ENCODE measurements around the gene REST.
"Not testable (repeated sequence)": the region's sequence is repeated elsewhere in the genome, so short reads cannot be mapped to it uniquely, and the experiment has no call there.

The REST gene

DNA sequence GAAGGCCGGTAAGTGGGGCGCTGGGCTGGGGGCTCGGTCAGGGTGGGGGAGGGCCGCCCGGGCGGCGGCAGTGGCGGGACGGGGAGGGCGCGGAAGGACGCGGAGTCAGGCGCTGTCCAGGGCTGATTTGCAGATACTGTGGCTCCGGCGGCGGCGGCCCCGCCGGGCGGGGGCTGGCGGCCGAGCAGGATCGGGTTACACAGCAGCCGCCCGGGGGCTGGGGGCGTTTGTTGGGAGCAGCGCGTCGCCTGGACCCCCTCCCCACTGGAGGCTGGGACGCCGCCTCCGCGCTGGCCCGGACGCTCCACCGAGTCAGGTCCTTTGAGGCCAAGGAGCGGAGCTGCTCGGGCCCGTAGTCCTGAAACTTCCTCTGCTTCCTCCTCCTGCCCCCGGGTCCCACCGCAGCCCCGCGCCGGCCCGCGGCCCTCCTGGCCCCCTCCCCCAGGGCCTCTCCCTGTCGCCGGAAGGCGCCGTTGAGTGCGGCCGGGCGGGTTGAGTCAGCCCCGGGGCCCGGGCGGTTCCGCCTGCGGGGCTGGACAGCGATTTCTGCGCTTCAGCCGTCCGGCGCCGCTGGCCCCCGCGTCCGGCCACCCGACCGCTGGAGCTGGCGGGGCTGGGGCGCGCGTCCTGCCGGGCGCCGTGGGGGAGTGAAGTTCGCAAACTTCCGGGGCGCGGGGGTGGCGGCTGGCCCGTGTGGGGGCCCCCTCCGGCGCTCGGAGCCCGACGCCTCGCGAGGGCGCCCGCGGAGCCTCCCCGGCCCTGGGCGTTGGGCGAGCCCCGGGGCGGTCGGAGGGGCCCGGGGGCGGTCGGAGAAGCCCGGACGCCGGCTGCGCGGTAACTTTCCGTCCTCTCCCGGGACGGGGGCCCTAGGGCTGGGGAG is 746 bp downstream of the REST start:
- DNase-seq (ENCODE audit: low read depth in 2 of 3, low spot score in 1 of 3), result peak; percentile 33 to 63 (median 41)

DNA sequence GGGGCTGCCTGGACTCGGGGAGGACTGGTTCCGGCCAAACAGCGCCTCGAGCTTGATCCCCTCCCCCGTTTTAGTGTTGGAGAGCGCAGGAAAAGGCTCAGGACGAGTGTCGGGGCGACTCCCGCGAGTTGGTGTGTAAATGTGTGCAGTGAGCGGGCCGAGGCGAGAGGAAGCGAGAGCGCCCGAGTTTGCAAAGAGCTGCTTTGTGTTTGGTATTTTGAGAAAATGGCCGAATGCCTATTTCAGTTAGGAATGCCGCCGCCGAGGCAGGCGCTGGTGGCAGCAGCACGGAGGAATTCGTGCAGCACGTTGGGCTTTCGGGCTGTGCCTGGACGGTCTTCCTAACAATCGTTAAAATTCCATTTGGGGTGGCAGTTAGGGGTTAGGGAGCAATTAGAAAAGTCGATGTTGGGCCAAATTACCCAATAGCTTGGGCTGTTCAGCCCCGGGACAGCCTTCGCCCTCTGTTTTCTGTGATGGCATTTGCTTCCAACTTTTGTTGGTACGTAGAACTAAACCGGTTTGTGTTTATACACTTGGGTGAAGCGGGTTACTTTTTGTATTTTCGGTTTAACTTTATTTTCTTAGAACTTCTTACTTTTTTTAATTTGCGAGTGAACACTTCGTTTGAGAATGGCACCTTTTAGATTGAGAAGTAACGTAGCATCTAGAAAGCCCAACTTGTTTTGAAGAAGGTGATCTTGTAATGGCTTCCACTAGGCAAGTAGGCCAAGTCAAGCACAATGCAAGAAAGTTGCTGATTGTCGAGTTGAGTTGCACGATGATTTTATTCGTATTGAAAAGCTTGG is 1.6 kb downstream of the REST start:
- peak; percentile 27 to 43 (median 38) for DNase-seq (ENCODE audit: low read depth in 2 of 3, low spot score in 1 of 3)

DNA sequence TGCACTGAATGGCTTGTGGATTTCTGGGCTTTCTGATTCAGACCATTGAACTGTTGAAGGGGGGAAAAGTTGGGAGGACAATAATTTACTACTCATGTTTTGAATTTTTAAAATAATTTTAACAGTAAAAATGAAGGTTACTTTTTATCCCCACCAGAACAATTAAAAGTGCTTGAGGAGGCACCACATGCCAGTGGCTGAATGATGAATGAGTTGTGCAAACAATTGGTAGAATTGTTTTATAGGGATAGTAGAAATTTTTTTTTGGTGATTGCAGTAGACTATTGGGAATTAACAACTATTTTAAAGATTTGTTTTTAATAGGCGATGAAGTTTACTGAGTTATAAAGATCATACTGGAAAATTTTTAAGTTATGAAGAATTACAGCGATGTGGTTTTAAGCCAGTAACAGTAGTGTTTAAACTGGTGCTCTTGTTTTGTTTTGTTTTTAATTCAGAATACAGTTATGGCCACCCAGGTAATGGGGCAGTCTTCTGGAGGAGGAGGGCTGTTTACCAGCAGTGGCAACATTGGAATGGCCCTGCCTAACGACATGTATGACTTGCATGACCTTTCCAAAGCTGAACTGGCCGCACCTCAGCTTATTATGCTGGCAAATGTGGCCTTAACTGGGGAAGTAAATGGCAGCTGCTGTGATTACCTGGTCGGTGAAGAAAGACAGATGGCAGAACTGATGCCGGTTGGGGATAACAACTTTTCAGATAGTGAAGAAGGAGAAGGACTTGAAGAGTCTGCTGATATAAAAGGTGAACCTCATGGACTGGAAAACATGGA is 2.7 kb downstream of the REST start:
- no peak for DNase-seq (ENCODE audit: low read depth in 2 of 3, low spot score in 1 of 3)

DNA sequence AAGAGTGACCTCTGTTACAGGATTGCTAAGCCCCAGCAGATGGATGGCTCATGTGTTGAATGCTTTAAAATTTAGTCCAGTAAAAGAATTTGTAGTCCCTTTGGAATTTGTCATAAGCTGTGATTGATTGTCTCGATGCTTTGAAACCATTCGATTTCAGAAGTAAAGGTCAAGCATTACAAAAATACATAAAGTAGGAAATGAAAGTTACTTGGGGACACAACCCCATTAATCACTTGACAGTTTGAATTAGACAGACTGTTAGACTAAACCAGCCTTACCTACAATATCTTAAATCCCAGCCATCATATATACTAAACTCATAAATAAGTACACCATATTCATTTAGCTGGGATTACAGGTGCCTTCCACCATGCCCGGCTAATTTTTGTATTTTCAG is 6.6 kb downstream of the REST start:
- no peak for DNase-seq (ENCODE audit: low read depth in 2 of 3, low spot score in 1 of 3)

DNA sequence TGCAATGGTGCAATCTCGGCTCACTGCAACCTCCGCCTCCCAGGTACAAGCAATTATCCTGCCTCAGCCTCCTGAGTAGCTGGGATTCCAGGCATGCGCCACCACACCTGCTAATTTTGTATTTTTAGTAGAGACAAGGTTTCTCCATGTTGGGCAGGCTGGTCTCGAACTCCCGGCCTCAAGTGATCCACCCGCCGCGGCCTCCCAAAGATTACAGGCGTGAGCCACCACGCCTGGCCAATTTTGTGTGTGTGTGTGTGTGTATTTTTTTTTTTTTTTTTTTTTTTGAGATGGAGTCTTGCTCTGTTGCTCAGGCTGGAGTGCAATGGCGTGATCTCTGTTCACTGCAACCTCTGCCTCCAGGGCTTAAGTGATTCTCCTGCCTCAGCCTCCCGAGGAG is 7.3 kb downstream of the REST start:
- DNase-seq (ENCODE audit: low read depth in 2 of 3, low spot score in 1 of 3), result not testable (repeated sequence)

DNA sequence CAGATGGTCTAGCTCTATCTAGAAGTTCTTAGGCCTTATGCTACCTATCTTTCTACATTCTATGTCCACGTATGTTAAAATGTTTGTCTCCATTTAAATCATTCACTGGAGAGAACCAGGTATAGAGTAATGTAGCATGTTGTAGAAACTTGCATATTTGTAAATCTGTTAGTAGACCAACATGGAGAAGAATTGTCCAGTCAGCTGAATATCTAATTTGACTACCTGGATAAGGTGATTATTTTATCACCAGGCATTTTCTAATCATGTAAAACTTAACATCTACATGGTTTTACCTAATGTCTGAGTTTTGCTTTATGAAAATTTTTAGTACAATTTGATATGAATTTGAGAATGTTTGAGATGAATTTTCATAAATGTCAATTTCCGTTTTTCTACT is 19.5 kb downstream of the REST start:
- no peak for DNase-seq (ENCODE audit: low read depth in 2 of 3, low spot score in 1 of 3)

DNA sequence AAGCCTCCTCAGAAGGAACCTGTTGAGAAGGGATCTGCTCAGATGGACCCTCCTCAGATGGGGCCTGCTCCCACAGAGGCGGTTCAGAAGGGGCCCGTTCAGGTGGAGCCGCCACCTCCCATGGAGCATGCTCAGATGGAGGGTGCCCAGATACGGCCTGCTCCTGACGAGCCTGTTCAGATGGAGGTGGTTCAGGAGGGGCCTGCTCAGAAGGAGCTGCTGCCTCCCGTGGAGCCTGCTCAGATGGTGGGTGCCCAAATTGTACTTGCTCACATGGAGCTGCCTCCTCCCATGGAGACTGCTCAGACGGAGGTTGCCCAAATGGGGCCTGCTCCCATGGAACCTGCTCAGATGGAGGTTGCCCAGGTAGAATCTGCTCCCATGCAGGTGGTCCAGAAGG is 22.9 kb downstream of the REST start:
- no peak for DNase-seq (ENCODE audit: low read depth in 2 of 3, low spot score in 1 of 3)

DNA sequence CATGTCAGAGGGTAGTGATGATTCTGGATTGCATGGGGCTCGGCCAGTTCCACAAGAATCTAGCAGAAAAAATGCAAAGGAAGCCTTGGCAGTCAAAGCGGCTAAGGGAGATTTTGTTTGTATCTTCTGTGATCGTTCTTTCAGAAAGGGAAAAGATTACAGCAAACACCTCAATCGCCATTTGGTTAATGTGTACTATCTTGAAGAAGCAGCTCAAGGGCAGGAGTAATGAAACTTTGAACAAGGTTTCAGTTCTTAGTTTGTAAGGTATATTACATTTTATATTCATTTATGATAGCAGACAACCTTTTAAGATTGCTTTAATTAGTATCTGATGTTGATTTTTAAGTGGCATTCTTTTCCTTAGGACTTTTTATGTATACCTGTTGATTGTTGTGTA is 24.2 kb downstream of the REST start:
- no peak for DNase-seq (ENCODE audit: low read depth in 2 of 3, low spot score in 1 of 3)

DNA sequence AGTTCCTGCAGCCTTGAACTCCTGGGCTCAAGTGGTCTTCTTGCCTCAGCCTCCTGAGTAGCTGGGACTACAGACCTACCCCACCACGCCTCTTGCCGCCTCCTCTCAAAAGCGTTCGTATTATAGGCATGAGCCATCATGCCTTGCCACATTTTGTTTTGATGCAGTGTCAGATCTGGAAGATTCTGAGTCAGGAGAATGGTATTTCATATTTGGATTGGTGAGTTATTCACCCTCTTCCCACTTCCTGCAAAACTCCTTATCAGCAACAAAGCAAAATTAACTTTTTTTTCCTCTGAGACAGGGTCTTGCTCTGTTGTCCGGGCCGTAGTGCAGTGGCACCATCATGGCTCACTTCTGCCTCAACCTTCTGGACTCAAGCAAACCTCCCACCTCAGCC is 29.6 kb downstream of the REST start:
- DNase-seq (ENCODE audit: low read depth in 2 of 3, low spot score in 1 of 3), result no peak

DNA sequence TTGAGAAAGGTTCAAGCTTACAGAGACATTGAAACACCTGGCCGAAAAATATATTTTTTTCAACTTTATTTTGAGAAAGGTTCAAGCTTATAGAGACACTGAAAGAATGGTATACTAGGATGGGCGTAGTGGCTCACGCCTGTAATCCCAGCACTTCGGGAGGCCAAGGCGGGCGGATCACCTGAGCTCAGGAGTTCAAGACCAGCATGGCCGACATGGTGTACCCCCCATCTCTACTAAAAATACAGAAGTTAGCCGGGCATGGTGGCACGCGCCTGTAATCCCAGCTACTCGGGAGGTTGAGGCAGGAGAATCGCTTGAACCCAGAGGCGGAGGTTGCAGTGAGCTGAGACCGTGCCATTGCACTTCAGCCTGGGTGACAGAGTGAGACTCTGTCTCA is 32.1 kb downstream of the REST start:
- DNase-seq (ENCODE audit: low read depth in 2 of 3, low spot score in 1 of 3), result not testable (repeated sequence)

DNA sequence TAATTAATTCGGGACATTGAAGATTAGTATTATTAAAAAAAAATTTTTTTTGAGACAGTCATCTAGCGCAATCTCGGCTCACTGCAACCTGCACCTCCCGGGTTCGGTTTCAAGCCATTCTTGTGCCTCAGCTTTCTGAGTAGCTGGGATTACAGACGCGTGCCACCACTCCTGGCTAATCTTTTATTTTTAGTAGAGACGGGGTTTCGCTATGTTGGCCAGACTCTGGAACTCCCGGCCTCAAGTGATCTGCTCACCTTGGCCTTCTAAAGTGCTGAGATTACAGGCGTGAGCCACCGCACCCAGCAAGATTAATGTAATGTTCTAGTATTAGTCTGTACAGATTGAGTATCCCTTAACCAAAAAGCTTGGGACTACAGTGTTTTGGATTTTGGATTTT is 32.7 kb downstream of the REST start:
- no peak for DNase-seq (ENCODE audit: low read depth in 2 of 3, low spot score in 1 of 3)

DNA sequence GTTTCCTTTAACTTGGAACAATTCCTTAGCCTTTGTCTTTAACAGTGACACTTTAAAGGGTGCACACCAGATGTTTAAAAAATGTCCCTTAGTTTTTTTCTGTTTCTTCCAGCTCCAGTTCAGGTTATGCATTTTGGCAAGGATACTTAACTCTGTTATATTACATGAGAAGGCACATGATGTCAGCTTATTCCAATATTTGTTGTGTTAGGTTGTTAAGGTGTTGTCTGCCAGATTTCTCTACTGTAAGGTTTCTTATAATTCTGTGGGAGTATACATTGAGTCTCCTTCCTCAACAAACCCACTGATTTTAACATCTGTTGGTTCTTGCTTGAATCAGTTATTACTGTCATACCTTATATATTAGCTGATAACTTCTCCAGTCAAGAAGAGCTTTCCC is 33.3 kb downstream of the REST start:
- no peak for DNase-seq (ENCODE audit: low read depth in 2 of 3, low spot score in 1 of 3)

DNA sequence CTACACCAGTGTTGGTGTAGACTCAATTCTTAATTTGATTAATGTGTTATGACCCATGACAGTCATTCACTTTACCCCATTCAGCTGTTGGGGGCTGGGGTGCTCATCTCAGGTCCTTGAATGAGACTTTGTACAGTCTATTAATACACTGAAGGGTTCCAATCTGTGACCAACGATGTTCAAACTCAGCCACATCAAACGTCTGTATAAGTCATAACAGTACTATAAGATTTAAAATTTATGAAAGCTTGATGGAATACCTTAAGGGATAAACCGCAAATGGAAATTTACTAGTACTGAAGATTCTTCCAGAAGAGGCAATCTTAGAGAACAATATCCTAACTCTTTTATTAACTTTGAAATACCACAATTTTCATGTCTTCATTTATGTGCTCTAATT is 33.7 kb downstream of the REST start:
- no peak for DNase-seq (ENCODE audit: low read depth in 2 of 3, low spot score in 1 of 3)

DNA sequence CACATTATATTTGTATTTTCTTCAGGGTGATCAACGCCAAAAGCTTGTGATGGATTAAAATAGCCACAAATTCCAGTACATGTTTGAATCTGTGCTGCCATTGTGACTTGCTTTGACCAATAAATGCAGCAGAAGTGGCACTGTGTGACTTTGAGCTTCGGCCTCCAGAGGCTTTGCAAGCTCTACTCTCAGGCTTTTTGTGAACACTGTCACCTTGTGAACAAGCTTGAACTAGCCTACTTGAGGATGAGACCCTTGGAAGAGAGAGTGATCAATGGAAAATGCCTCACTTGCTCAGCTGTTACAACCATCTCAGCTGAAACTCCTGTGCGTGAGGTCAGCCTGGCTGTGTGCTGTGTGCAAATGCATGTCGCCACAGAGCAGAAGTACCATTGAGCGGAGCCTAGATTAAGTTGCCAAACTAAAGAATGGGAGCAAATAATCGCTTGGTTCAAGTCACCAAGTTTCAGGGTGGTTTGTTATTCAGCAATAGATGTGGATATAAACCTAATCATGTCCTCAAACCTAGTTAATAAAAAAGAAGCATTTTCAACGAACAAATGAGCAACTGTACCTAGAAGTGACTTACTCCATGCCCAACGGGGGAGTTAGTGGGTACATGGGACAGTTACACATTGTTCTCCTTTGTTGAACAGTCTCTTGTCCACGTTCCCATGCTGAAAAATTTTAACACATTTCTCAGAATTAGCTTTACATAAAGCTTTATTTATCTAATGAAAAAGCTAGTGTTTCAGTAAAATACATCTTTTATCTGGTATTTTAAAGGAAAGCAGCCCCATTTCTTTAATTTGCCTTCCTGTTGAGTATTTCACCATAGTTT is 46.2 kb downstream of the REST start:
- DNase-seq (ENCODE audit: low read depth in 2 of 3, low spot score in 1 of 3), result no peak

DNA sequence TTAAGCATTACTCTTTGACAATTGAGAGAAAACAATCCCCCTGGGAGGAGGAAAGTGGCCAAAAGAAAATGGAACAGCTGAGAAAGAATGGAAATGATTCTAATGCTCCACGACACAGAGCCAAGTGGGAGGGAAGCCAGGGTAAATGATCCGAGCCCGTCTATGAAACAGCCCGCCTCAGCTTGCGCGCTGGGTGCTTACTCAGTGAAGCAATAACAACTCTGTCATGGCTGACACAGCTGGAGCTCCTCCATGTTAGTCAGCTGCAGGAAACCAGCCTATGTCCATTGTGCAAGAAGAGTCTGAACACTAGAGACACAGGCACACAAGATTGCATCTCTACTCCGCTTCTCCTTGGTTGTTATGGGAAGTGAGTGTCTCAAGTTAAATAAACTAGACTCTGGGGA is 50.4 kb downstream of the REST start:
- DNase-seq (ENCODE audit: low read depth in 2 of 3, low spot score in 1 of 3), result no peak

DNA sequence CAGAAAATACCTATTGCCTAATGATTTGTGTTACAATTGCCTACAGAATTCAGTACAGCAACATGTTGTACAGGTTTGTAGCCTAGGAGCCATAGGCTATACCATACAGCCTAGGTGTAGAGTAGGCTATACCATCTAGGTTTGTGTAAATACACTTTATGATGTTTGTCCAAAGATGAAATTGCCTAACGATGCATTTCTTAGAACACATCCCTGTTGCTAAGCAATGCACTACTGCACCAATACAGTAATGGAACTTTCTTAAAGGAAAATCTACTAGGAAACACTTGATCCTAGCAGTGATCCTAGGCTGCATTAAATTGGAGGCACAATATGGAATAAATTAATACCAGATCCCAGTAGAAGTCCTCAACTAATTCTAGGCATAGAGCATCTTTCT is 51.4 kb downstream of the REST start:
- no peak for DNase-seq (ENCODE audit: low read depth in 2 of 3, low spot score in 1 of 3)

DNA sequence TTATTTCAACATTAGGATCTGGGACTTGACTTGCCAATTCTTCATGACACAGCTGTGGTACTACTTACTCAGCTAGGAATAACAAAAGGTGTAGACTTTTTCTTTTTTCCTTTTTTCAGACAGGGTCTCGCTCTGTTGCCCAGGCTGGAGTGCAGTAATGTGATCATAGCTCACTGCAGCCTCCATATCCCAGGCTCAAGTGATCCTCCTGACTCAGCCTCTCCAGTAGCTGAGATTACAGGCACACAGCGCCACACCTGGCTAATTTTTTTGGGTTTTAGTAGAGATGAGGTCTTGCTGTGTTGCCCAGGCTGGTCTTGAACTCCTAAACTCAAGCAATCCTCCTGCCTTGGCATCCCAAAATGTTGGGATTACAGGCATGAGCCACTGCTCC is 53.4 kb downstream of the REST start:
- no peak for DNase-seq (ENCODE audit: low read depth in 2 of 3, low spot score in 1 of 3)

DNA sequence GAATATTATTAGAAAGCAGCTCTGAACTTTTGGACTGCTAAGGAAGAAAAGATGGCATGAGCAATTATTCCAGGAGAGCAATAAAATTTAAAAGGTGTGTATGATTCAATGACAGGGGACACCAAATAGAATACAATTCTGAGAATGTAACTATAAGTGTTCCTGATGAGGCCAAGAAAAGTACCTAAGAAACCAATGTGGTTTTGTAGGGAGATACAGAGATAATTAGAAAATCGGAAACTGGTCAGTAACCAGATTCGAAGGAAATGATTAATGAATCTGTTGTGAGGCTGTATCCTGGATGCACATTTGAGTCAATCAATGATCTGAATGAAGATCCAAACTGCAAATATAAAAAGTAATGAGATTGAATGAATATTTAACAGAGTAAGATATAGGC is 63.7 kb downstream of the REST start:
- DNase-seq (ENCODE audit: low read depth in 2 of 3, low spot score in 1 of 3), result no peak

DNA sequence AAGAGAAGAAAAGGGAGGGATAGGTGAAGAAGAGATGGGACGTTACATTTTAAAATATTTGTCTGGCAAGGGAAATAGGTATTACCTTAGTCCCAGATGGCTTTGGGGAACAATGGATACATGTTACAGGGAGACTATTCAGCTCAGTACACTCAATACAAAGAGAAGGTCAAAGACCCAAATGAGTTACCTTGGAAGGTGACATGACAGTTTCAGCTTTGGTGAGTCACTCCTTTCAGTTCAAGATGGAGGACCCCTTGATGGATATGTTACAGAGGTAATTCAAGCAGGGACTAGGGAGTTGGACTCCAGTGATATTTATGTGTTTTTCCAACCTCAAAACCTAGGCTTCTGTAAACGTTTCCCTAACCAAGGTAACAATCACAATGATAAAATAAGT is 64.7 kb downstream of the REST start:
- DNase-seq (ENCODE audit: low read depth in 2 of 3, low spot score in 1 of 3), result no peak

DNA sequence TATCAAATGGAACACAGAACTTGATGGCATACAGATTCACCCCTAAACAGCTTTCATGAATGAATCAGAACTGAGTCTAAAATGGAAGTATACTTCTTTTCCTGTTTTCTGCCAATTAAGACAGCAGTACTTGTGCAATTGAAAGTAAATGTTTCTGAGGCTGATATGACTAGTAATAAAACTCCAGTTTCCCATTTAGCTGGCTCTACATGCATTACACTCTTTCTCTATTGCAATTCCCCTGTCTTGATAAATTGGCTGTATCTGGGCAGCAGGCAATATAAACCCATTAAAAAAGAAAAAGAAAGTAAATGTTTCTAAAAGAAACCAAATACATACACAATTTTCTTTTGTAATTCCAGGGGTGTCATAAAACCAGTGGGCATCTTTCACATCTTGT is 65.1 kb downstream of the REST start:
- DNase-seq (ENCODE audit: low read depth in 2 of 3, low spot score in 1 of 3), result peak in 1 of 3 donors; percentile 27

DNA sequence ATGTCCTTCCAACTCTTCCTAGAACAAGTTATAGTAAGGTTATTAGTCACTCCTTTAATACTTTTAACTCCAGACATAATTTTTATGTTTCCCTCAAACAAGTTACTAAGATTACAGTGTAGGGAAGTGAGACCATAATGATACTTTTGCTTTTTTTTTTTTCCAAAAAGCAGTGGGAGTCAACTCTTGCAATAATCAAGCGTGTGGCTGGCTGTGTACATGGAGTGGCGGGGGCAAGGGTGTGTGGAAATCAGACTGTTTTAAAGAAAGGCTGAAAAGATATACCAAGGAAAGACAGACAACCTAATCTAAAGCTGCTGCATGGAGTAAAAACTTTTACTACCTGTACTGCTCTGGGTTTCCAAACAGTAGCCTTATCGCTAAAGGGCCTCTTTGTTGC is 65.6 kb downstream of the REST start:
- no peak for DNase-seq (ENCODE audit: low read depth in 2 of 3, low spot score in 1 of 3)

Data from stimulated activated CD4-positive, alpha-beta T cell treated with anti-CD3 and anti-CD28 coated beads, Interleukin-12 subunit alpha, Interleukin-12 subunit beta, amount 100 ng/mL, for 48 hours (primary cell).